ENCODE measurements around the gene CHST5.

CHST5 gene

DNA sequence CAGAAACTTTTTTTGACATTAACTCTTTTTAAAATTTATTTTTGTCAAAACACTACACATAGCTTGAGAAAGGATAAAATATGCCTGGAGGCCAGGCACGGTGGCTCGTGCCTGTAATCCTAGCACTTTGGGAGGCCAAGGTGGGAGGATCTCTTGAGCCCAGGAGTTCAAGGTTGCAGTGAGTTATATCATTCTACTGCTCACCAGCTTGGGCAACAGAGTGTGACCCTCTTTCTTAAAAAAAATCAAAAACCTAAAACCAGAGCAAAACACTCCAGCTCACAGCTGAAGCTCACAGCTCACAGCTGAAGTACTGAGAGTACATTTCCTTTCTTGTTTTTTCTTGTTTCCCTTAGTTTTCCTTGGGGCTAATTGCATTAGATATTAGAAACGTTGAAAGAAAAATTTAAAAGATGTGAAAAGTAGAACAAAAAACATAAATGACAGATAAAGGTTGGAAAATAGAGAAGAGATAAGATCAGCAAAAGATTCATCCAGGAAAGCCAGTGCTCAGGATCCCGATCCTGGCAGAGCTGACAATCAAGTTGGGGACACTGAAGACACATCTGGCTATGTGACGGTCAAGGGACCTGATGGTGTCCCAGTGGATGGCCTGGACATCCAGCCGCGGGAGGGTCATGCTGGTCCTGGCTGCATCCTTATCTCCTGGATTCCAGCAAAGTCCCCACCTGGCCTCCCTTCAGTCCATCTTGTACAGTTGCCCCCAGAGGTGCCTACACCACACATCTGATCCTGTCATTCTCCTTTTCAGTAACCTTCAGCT lies 50.5 kb downstream of the CHST5 start:
- Histone ChIP-seq H4K20me1 (ENCODE audit: insufficient read depth, low read length) (no peaks in the 10 kb centered on the region), H3K4me2 (ENCODE audit: low read length) (no peak overlapping the region), H3K27ac (ENCODE audit: low read length) (no peak overlapping the region), H3K27me3 (ENCODE audit: low read depth, low read length) (peaks cover 3% of the 10 kb centered on the region; the same call in 1 of the 2 replicates), H3K79me2 (ENCODE audit: low read length) (no peaks in the 10 kb centered on the region), H3K9ac (ENCODE audit: low read length) (no peak overlapping the region), H3K4me3 (ENCODE audit: low read length) (no peak overlapping the region), H2AFZ (ENCODE audit: low read depth, low read length) (no peak overlapping the region), H3K9me3 (ENCODE audit: insufficient read depth, low read length) (no peaks in the 10 kb centered on the region), H3K36me3 (replicated peaks; ENCODE audit: low read depth, low read length) (no peaks in the 10 kb centered on the region), H3K4me1 (ENCODE audit: low read length) (no peaks in the 10 kb centered on the region)
- TF ChIP-seq CTCF (IDR thresholded peaks at IDR 0.05; ENCODE audit: low read depth, low read length) (no peak), EZH2phosphoT487 (IDR thresholded peaks at IDR 0.05; ENCODE audit: low read depth) (no peak)

DNA sequence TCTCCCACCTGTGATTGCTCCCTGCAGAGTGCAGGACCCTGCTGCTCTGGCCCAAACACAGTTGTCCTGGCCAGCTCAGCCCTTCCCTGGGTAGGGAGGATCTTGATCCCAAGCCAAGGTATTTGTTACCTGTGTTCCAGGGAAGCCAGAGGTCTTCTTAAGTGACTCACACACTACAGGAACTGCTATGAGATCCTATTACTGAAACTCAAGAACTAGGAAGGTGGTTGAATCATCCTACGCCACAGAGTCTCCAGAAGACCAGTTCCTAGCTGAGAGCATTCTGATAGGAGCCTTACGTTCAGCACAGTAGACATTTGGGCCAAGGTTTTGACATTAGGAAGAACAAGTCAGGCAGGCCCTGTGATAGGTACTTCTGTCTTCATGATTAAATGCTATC lies 52.7 kb downstream of the CHST5 start:
- peaks cover 4% of the 10 kb centered on the region for H3K4me1 ChIP-seq (ENCODE audit: low read length)
- H3K27ac ChIP-seq (ENCODE audit: low read length), result no peak overlapping the region
- H3K27me3 ChIP-seq (ENCODE audit: low read depth, low read length), result peaks cover 3% of the 10 kb centered on the region; the same call in 1 of the 2 replicates
- H3K4me3 ChIP-seq (ENCODE audit: low read length), result no peak overlapping the region
- H4K20me1 ChIP-seq (ENCODE audit: insufficient read depth, low read length), result no peaks in the 10 kb centered on the region
- no peak overlapping the region for H3K9ac ChIP-seq (ENCODE audit: low read length)
- H2AFZ ChIP-seq (ENCODE audit: low read depth, low read length), result no peak overlapping the region
- H3K79me2 ChIP-seq (ENCODE audit: low read length), result no peaks in the 10 kb centered on the region
- TF ChIP-seq CTCF (IDR thresholded peaks at IDR 0.05; ENCODE audit: low read depth, low read length) (no peak), EZH2phosphoT487 (IDR thresholded peaks at IDR 0.05; ENCODE audit: low read depth) (no peak)
- H3K4me2 ChIP-seq (ENCODE audit: low read length), result no peak overlapping the region
- no peaks in the 10 kb centered on the region for H3K9me3 ChIP-seq (ENCODE audit: insufficient read depth, low read length)
- H3K36me3 ChIP-seq (replicated peaks; ENCODE audit: low read depth, low read length), result no peaks in the 10 kb centered on the region

DNA sequence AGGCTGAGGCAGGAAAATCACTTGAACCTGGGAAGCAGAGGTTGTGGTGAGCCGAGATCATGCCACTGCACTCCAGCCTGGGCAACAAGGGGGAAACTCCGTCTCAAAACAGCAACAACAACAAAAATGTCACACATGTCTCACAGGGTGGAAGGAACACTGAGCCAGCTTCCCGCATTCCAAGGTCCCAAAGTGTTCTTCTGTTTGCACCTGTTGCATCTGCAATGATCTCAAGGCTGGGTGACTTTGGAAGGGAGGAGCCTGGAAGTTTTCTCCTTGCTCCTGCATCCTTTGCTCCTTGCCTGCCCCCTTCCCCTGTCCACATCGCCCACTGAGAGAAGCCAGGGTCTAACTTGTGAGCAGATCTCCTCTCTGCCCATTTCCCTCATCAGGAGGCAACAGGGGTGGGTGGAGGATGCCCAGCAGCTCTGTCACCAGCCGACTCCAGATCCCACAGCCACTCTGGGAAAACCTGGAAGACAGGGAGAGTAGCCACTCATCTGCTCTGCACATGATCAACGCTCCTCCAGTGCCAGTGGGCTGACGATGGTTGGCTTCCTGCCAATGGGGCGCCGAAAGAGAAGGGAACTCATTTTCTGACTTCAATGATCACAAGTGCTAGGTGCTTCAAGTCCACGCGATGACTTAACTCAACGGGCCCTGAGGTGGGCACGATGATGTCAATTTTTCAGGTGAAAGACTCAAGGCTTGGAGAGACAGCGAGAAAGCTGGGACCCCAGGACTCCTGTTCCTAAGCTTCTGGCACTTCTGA lies 53.3 kb downstream of the CHST5 start:
- Histone ChIP-seq H3K36me3 (replicated peaks; ENCODE audit: low read depth, low read length) (no peaks in the 10 kb centered on the region), H3K79me2 (ENCODE audit: low read length) (no peaks in the 10 kb centered on the region), H3K4me3 (ENCODE audit: low read length) (no peak overlapping the region), H3K4me1 (ENCODE audit: low read length) (peaks cover 10% of the 10 kb centered on the region), H4K20me1 (ENCODE audit: insufficient read depth, low read length) (no peaks in the 10 kb centered on the region), H3K27me3 (ENCODE audit: low read depth, low read length) (peaks cover 3% of the 10 kb centered on the region; the same call in 1 of the 2 replicates), H3K9ac (ENCODE audit: low read length) (no peak overlapping the region), H3K9me3 (ENCODE audit: insufficient read depth, low read length) (no peaks in the 10 kb centered on the region), H3K27ac (ENCODE audit: low read length) (no peak overlapping the region), H2AFZ (ENCODE audit: low read depth, low read length) (no peak overlapping the region), H3K4me2 (ENCODE audit: low read length) (no peak overlapping the region)
- TF ChIP-seq EZH2phosphoT487 (IDR thresholded peaks at IDR 0.05; ENCODE audit: low read depth) (no peak), CTCF (IDR thresholded peaks at IDR 0.05; ENCODE audit: low read depth, low read length) (no peak)

DNA sequence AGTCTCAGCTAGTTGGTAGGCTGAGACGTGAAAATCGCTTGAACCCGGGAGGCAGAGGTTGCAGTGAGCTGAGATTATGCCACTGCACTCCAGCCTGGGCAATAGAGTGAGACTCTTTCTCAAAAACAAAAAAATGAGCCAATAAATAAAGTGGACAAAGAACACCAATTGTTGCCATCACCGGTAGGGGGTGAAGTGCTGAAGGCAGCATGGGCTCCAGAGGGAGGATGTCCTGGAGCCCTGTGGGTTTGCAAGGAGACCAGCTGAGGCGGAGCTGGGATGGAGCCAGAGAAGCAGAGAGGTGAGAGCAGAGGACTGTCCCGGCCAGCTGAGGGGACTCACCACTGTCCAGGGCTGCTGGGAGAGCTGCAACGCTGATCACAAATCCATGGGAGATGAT lies 54.4 kb downstream of the CHST5 start:
- Histone ChIP-seq H3K27ac (ENCODE audit: low read length) (no peak overlapping the region), H3K79me2 (ENCODE audit: low read length) (no peaks in the 10 kb centered on the region), H3K27me3 (ENCODE audit: low read depth, low read length) (peaks cover 7% of the 10 kb centered on the region; the same call in 1 of the 2 replicates), H3K36me3 (replicated peaks; ENCODE audit: low read depth, low read length) (no peaks in the 10 kb centered on the region), H3K9me3 (ENCODE audit: insufficient read depth, low read length) (no peaks in the 10 kb centered on the region), H3K4me1 (ENCODE audit: low read length) (peaks cover 10% of the 10 kb centered on the region), H3K4me2 (ENCODE audit: low read length) (no peak overlapping the region), H4K20me1 (ENCODE audit: insufficient read depth, low read length) (no peaks in the 10 kb centered on the region), H3K4me3 (ENCODE audit: low read length) (no peak overlapping the region), H2AFZ (ENCODE audit: low read depth, low read length) (no peak overlapping the region), H3K9ac (ENCODE audit: low read length) (no peak overlapping the region)
- TF ChIP-seq EZH2phosphoT487 (IDR thresholded peaks at IDR 0.05; ENCODE audit: low read depth) (no peak), CTCF (IDR thresholded peaks at IDR 0.05; ENCODE audit: low read depth, low read length) (no peak)
